ENCODE data around the gene MAB21L4. TPM values are rescaled to one million over a fixed set of nuclear protein-coding genes. Genes with fewer than 3 reads are reported as not detected.
A peak's percentile ranks its signal among the peaks of the same experiment; 100 is the strongest.

MAB21L4 gene
- total RNA-seq, 6 experiments from 2014 or later = 3.7 to 17.0 (median 5.2) TPM

GRCh38 chr2:240874715-240875227 is 21.2 kb downstream of the MAB21L4 start:
- no peaks in the 10 kb centered on the region for H3K27me3 ChIP-seq
- no peak for TF ChIP-seq POLR2A (IDR thresholded peaks at IDR 0.05)
- no peak for TF ChIP-seq CTCF (IDR thresholded peaks at IDR 0.05)
- WGBS (ENCODE audit: insufficient coverage, low coverage, low lambda C conversion rate, missing lambda C conversion rate) = 49% methylated on average over 3 of the region's 12 CpGs
- ATAC-seq = no peak
- intact Hi-C loops (cut with DNase I) = no loop called here
- peak overlapping the region in 2 of 3 donors; percentile 92 to 93 for H3K4me3 ChIP-seq
- peak in 1 of 3 donors; percentile 65 for DNase-seq
- H3K9me3 ChIP-seq = no peaks in the 10 kb centered on the region
- H3K27ac ChIP-seq = peak overlapping the region in 2 of 3 donors; percentile 26 to 77
- peaks cover 0 to 91% (median 29%) of the 10 kb centered on the region in 4 donors for H3K36me3 ChIP-seq
- H3K4me1 ChIP-seq = peaks cover 0 to 67% (median 23%) of the 10 kb centered on the region in 4 donors

GRCh38 chr2:240873805-240874714 is 21.9 kb downstream of the MAB21L4 start:
- peak; percentile 34 to 66 (median 56) for ATAC-seq
- DNase-seq = peak; percentile 85 to 95 (median 94)
- intact Hi-C loops (cut with DNase I) = no loop called here
- no peaks in the 10 kb centered on the region for H3K27me3 ChIP-seq
- WGBS (ENCODE audit: insufficient coverage, low coverage, low lambda C conversion rate, missing lambda C conversion rate) = 55% methylated on average over 2 of the region's 33 CpGs
- peak in 3 of 4 donors; percentile 19 to 37 (median 27) for TF ChIP-seq CTCF (IDR thresholded peaks at IDR 0.05)
- TF ChIP-seq POLR2A (IDR thresholded peaks at IDR 0.05) = no peak
- H3K4me1 ChIP-seq = peaks cover 0 to 64% (median 23%) of the 10 kb centered on the region in 4 donors
- H3K36me3 ChIP-seq = peaks cover 0 to 93% (median 29%) of the 10 kb centered on the region in 4 donors
- peak overlapping the region in 2 of 3 donors; percentile 26 to 77 for H3K27ac ChIP-seq
- H3K9me3 ChIP-seq = no peaks in the 10 kb centered on the region
- H3K4me3 ChIP-seq = peak overlapping the region in 2 of 3 donors; percentile 92 to 93

- DNase-seq (peak in 2 of 3 donors; percentile 58 to 61), ATAC-seq (peak in 1 of 4 donors; percentile 0)
- no CpG with 5 or more reads among the region's 21 CpGs for WGBS (ENCODE audit: insufficient coverage, low coverage, low lambda C conversion rate, missing lambda C conversion rate)
- Histone ChIP-seq H3K4me1 (peaks cover 0 to 56% (median 23%) of the 10 kb centered on the region in 4 donors), H3K4me3 (peak overlapping the region in 2 of 3 donors; percentile 92 to 93), H3K36me3 (peaks cover 0 to 85% (median 27%) of the 10 kb centered on the region in 4 donors), H3K9me3 (no peaks in the 10 kb centered on the region), H3K27ac (peak overlapping the region in 1 of 3 donors; percentile 77), H3K27me3 (no peaks in the 10 kb centered on the region)
- no peak for TF ChIP-seq POLR2A (IDR thresholded peaks at IDR 0.05)
- TF ChIP-seq CTCF (IDR thresholded peaks at IDR 0.05) = no peak
- intact Hi-C loops (cut with DNase I) = no loop called here
These were observed 22.7 kb downstream of the MAB21L4 start for GRCh38 chr2:240873098-240873788.

- intact Hi-C loops (cut with DNase I) = no loop called here
- H3K27me3 ChIP-seq = no peaks in the 10 kb centered on the region
- peak; percentile 31 to 66 (median 63) for DNase-seq
- H3K36me3 ChIP-seq = peaks cover 0 to 77% (median 24%) of the 10 kb centered on the region in 4 donors
- H3K27ac ChIP-seq = peak overlapping the region in 2 of 3 donors; percentile 36 to 77
- 39% methylated on average over 9 of the region's 17 CpGs for WGBS (ENCODE audit: insufficient coverage, low coverage, low lambda C conversion rate, missing lambda C conversion rate)
- H3K9me3 ChIP-seq = no peaks in the 10 kb centered on the region
- H3K4me3 ChIP-seq = peak overlapping the region in 2 of 3 donors; percentile 92 to 93
- peaks cover 0 to 55% (median 27%) of the 10 kb centered on the region in 4 donors for H3K4me1 ChIP-seq
- ATAC-seq = no peak
- TF ChIP-seq CTCF (IDR thresholded peaks at IDR 0.05) (no peak), POLR2A (IDR thresholded peaks at IDR 0.05) (no peak)
These were observed 23.4 kb downstream of the MAB21L4 start for GRCh38 chr2:240872317-240873097.
